NCI-H2196 (cell line): ENCODE data around the gene SRP68.
"Not testable (repeated sequence)": the region's sequence is repeated elsewhere in the genome, so short reads cannot be mapped to it uniquely, and the experiment has no call there.

ENCODE experiments used
- DNase-seq: peaks from one replicate; lab custom pipeline; 2025; ENCODE audit not compliant: unreplicated experiment; lab: John Stamatoyannopoulos, UW

SRP68 gene

GRCh38 chr17:76048025-76048605, 24.2 kb downstream of the SRP68 start:
- no peak for DNase-seq

- DNase-seq: no peak
Measured at GRCh38 chr17:76046064-76046463, 26.3 kb downstream of the SRP68 start.

GRCh38 chr17:76044475-76045007, 27.8 kb downstream of the SRP68 start:
- DNase-seq: not testable (repeated sequence)

- DNase-seq: not testable (repeated sequence)
Measured at GRCh38 chr17:76042868-76043267, 29.4 kb downstream of the SRP68 start.

GRCh38 chr17:76040376-76040775, 31.9 kb downstream of the SRP68 start:
- DNase-seq: no peak

- DNase-seq: no peak
Measured at GRCh38 chr17:76039121-76039520, 33.2 kb downstream of the SRP68 start.

GRCh38 chr17:76038050-76038449, 34.3 kb downstream of the SRP68 start:
- DNase-seq: no peak

GRCh38 chr17:76036497-76037261, 35.6 kb downstream of the SRP68 start:
- peak; percentile 56 for DNase-seq

- DNase-seq: no peak
Measured at GRCh38 chr17:76034428-76035350, 37.6 kb downstream of the SRP68 start.

- no peak for DNase-seq
Measured at GRCh38 chr17:76033139-76033538, 39.2 kb downstream of the SRP68 start.

GRCh38 chr17:76032780-76033108, 39.6 kb downstream of the SRP68 start:
- DNase-seq: no peak

GRCh38 chr17:76032073-76032779, 40.1 kb downstream of the SRP68 start:
- no peak for DNase-seq

GRCh38 chr17:76027159-76027839, 45.0 kb downstream of the SRP68 start, which contains the start of gene EVPL:
EVPL (minus strand) TSS chr17:76027306; CDS start chr17:76027198, 108 bp downstream.
- no peak for DNase-seq

GRCh38 chr17:76026714-76027158, 45.6 kb downstream of the SRP68 start:
- no peak for DNase-seq

- no peak for DNase-seq
Measured at GRCh38 chr17:76025294-76025693, 47.0 kb downstream of the SRP68 start.

GRCh38 chr17:76024353-76024752, 48.0 kb downstream of the SRP68 start:
- no peak for DNase-seq

- no peak for DNase-seq
Measured at GRCh38 chr17:76023900-76024237, 48.4 kb downstream of the SRP68 start.

GRCh38 chr17:76022973-76023899, 49.1 kb downstream of the SRP68 start:
- no peak for DNase-seq

- DNase-seq: no peak
Measured at GRCh38 chr17:76022285-76022684, 50.0 kb downstream of the SRP68 start.
